ENCODE results near the gene CLIC5.

GRCh38 chr6:46054516-46054915 lies 38.9 kb upstream of the CLIC5 start:
- TF ChIP-seq CTCF (IDR thresholded peaks at IDR 0.05) (no peak), POLR2A (IDR thresholded peaks at IDR 0.05) (no peak)

All from esophagus squamous epithelium (tissue), 4 donors.